ENCODE data around the gene RNASE12.
"Not testable (repeated sequence)": the region's sequence is repeated elsewhere in the genome, so short reads cannot be mapped to it uniquely, and the experiment has no call there.

RNASE12 gene

DNA sequence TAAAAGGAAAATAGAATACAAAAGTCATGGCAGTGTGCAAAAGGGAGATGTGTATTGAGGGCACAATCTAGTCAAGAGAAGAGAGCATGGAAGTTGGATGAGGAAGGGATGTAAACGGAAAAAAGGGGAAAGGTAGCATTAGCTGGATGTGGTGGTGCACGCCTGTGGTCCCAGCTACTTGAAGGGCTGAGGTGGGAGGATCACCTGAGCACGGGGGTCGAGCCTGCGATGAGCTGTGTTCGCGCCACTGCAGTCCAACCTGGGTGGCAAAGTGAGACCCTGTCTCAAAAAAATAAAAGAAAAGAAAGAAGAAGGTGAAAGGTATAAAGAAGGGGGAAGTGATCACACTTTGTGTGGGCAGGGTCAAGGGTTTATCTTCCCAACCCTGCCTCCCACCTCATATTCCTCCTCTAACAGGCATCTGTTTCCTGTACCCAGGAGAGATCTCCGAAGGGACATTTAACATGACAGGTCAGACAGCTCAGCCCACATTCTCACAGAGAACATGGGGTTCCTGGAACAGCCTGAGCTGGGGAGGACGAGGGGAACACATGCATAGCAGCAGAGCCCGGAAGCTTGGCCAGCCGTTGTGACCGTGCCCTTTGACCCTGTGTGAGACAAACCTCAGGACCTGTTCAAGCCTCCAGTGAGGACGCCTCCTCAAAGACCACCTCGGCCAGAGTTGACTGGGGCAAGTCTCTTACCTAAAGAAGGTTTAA lies 12.2 kb downstream of the RNASE12 start:
- DNase-seq = no peak

DNA sequence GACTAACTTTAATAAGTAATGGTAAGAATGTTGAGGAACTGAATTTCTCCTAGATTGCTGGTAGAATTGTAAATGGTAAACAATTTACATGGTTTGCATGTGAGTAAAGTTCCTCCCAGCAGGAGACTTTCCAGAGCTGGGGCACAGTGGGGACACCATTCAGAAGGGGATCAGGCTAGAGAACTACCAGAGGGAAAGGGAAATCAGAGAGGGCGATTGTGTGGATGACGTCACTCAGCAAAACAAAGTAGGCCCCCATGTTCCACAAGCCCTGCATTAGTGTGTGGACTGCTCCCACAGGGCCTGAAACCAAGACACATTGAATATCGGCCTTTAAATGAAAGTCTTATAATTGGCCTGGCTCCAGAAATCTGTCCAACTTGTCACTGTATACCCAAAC lies 12.9 kb downstream of the RNASE12 start:
- DNase-seq = no peak

DNA sequence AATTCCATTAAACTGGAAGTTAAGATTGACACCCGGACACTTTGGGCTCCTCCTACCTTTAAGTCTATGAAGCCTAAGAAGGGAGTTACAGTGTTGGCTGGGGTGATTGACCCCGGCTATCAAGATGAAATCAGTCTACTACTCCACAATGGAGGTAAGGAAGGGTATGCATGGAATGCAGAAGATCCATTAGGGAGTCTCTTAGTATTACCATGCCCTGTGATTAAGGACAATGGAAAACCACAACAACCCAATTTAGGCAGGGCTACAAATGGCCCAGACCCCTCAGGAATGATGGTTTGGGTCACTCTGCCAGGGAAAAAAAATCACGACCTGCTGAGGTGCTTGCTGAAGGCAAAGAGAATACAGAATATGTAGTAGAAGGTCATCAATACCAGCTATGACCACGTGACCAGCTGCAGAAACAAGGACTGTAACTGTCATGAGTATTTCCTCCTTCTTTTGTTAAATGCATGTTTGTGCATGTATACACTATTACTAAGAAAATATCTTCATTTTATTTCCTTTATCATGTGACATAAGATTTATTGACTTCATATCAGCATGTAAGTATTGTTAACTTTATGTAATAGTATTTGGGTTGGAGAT lies 18.7 kb downstream of the RNASE12 start:
- not testable (repeated sequence) for DNase-seq

DNA sequence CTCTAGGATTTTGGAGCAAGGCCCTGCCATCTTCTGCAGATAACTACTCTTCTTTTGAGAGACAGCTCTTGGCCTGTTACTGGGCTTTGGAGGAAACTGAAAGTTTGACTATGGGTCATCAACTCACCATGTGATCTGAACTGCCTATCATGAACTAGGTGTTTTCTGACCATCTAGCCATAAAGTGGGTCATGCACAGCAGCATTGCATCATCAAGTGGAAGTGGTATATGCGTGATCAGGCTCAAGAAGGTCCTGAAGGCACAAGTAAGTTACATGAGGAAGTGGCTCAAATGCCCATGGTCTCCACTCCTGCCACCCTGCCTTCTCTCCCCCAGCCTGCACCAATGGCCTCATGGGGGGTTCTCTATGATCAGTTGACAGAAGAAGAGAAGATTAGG lies 20.5 kb downstream of the RNASE12 start:
- DNase-seq = not testable (repeated sequence)

DNA sequence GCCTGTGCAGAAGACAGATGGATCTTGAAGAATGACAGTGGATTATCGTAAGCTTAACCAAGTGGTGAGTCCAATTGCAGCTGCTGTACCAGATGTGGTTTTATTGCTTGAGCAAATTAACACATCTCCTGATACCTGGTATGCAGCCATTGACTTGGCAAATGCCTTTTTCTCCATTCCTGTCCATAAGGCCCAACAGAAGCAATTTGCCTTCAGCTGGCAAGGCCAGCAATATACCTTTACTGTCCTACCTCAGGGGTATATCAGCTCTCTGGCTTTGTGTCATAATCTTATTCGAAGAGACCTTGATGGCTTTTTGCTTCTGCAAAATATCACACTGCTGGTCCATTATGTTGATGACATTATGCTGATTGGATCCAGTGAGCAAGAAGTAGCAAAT lies 21.3 kb downstream of the RNASE12 start:
- DNase-seq = not testable (repeated sequence)

DNA sequence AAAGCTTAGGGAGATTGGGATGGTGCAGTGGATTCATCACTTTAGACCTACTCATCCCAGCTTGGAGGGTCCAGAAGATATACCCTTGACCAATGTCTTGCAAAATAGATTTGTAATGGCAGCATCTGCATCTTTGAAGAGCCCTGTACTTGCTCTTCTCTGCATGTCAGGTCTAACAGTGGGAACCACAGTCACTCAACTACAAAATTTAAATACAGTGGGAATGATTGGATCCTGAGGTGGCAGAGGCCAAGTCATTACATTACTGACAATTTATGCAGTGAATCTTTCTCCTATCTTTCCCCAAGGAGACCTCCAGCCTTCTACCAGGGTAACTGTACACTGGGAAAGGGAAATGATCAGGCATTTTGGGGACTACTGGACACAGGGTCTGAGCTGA lies 22.1 kb downstream of the RNASE12 start:
- no peak for DNase-seq

DNA sequence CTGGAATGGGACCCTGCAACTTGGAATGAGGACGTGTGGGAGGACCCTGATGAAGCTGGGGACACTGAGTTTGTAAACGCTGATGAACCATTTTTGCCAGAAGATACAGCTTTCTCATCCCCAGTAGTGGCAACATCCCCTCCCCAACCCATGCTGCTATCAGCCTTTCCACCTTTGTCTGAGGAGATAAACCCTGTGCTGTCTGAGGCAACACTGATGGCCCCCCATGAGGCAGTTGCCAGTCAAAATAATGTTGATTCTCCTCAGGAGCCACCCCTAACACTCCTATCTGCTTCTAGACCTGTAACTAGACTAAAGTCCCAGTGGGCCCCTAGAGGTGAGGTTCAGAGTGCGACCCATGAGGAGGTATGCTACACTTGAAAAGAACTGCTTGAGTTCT lies 22.8 kb downstream of the RNASE12 start:
- no peak for DNase-seq

DNA sequence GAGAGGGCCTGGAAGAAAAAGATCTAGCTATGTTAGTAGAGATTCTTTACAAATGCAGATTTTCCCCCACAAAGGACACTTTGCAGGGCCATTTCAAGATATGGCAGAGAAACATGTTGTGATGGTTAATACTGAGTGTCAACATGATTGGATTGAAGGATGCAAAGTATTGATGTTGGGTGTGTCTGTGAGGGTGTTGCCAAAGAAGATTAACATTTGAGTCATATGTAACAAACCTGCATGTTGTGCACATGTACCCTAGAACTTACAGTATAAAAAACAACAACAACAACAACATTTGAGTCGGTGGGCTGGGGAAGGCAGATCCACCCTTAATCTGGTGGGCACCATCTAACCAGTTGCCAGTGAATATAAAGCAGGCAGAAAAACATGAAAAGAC lies 24.0 kb downstream of the RNASE12 start:
- DNase-seq = not testable (repeated sequence)

DNA sequence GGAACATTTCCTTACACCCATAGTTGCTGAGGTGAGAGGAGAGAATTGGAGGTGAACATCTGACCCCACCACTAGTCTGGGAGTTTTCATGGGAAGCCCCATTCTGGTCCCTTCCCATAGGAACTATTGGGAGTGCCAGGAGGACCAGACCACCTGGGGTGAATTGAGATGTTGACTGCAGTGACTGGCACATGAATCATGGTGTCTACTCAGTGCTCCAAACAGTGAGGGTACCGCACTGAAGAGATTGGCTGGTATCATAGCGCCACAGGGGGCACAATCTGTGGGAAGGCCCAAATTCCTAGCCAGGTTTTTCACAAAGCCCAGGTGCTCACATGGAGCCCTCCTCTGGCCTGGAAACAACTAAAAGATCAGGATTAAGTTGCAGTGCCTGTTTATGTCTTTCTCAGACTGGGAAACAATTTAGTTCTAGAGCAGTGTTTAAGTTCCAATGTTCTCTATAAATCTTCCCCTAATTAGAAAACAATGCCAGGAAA lies 26.6 kb downstream of the RNASE12 start:
- no peak for DNase-seq

DNA sequence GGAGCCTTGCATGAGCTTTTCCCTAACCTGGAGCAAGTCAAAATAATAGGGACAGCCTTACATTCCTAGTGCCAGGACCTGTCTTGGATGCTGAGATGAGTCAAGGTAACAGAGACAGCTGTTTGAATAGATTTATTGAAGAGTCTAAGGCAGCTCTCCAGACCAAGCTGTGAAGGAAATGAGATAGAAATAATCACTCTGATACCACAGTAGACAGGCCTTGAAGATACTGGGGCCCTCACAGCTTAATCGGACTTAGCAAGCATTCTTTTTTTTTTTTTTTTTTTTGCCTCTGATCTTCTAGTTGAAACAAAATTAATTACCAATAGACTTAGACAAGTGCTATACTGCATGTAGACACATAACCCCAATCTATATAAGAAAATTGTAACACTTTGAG lies 27.2 kb downstream of the RNASE12 start:
- no peak for DNase-seq

DNA sequence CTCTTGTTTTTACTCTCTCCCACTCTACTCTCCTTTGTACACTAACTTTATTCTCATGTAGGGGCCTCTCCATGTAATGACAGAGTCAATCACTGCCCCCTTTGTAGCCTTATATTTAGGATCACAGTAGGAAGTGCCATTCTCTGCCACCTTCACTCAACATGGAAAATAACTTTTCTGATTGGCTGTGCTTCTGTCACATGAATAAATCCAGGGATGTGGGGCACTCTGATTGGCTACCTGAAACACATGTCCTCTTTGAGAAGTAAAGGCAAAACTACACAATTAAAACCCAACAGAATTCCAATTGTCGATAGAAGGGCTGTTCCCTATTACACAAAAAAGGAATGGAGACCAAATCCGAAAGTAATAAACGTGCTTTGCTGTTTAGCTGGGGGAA lies 30.2 kb downstream of the RNASE12 start, which contains the start of gene RNASE9:
TSS of gene RNASE9 (minus strand) at position 87 of the 400 bp plus-strand sequence.
- DNase-seq = no peak

DNA sequence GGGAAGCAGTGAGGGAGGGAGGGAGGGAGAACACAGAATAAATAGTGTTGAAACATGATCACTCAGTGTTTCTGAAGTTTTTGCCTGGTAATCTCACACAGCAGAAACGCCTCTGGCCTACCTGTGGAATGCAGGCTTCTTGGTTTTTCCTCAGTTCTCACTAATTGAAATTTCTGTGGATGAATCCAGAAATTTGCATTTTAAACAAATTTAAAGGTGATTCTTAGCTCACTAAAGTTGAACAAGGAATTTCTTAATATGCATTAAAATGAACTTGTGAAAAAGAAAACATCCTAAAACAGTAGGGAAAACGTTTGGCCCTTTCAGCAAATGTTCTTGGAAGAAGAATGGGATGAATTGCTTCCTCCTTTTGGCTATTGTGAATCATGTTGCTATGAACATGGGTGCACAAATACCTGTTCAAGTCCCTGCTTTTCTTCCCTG lies 31.7 kb downstream of the RNASE12 start:
- DNase-seq = no peak

DNA sequence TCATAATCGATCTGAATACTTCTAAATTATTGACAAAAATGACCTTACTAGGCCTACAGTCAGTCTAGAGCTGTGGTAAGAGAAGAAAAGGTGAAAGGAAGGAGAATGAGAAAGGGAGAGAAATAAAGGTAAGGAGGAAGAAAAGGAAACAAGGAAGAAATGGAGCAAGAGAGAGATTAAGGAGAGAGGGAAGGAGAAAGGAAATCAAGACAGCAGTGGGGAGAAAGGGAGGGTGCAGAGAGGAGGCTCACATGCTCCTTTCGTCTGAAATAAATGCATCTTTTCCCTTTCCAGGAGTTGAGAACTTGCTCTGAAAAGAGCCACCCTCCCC lies 34.0 kb downstream of the RNASE12 start:
- no peak for DNase-seq

DNA sequence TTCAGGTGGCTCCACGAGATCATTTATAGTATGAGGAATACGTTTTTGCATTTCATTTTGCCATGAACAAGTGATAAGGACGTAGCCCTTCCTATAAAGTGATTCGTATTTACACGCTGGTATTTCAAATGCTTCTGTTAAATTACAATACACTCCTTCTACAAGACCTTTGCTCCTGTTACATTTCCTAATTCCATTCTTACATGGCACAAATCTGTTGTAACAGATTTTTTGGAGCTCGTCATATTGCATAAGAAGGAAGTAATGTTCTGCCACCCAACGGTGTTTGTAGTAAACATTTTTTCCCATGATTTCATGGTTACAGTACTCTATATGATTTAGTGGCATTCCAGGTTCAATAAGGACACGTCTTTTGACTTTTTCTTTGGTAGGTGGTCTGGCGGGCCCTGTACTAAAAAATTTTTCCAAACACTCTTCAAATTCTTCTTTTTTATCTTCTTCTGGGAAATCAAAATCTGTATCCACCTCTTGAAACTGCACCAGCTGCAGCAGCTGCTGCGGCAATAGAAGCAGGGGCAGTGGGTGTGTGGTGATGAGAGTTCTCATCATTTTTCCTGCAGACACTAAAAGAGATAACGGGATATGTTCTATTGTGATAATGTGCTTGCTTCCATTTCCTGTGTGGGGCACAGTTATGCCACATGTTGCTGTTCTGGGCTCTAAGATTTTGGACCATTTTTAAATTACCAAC lies 34.5 kb downstream of the RNASE12 start:
- DNase-seq = no peak

DNA sequence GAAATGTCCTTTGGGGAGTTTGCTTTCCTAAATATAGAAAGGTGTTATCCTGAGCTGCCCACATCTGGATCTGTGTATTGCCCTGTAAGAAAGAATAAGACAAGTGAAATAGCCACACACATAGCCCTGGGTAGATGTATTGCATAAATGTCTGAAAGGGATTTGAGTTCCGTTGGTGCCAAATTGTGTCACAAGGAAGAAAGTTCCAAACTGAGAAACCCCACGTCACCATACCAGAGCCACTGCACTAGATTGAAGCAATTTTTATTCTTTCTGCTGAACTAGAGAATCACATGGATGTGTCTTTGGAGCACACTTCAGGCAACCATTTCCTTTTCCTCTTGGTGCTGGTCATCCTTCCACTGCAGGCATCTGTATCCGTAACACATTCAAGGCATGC lies 35.3 kb downstream of the RNASE12 start:
- DNase-seq = no peak

DNA sequence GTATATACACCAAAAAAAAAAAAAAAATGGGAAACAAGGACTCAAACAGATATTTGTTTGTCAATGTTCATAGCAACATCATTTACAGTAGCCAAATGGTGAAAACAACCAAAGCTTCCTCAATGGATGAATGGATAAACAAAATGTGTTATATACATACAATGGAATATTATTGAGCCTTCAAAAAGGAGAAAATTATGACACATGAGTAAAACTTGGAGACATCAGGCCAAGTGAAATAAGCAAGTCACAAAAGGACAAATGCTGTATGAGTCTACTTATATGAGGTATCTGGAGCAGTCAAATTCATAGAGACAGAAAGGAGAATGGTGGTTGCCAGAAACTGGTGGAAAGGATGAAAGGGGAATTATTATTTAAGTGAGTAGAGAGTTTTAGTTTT lies 38.2 kb downstream of the RNASE12 start:
- DNase-seq = no peak

DNA sequence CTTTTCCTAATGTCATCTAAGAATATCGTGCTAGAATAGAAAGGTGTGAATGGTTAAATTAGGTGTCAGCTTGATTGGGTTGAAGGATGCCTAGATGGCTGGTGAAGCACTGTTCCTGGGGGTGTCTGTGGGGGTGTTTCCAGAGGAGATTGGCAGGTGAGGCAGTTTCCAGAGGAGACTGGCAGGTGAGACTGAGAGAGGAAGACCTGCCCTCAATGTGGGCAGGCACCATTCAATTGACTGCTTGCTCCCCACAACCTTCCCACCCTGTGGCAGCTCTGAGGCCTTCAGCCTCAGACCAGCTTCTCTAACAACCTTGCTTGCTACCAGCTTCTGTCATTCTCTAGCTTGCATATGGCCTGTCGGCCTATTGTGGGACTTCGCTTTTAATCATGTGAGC lies 39.6 kb downstream of the RNASE12 start:
- no peak for DNase-seq

DNA sequence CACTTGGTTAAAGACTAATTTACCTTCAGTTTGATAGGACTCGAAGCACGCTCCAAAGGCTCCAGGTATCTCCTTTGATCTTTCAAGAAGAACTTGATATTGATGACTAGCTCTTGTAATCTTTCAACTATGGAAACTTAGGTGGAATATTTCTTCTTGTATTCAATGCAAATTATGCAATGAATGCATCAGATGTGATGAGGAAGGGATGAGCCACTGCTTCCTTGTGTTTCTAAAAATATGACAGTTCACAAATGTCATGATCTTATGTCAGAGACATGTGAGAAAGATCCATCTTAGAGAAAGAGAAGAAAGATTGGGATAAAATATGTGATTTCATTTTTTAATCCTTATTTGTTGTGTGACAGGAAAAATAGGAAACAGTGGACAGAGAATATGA lies 40.2 kb downstream of the RNASE12 start:
- no peak for DNase-seq

DNA sequence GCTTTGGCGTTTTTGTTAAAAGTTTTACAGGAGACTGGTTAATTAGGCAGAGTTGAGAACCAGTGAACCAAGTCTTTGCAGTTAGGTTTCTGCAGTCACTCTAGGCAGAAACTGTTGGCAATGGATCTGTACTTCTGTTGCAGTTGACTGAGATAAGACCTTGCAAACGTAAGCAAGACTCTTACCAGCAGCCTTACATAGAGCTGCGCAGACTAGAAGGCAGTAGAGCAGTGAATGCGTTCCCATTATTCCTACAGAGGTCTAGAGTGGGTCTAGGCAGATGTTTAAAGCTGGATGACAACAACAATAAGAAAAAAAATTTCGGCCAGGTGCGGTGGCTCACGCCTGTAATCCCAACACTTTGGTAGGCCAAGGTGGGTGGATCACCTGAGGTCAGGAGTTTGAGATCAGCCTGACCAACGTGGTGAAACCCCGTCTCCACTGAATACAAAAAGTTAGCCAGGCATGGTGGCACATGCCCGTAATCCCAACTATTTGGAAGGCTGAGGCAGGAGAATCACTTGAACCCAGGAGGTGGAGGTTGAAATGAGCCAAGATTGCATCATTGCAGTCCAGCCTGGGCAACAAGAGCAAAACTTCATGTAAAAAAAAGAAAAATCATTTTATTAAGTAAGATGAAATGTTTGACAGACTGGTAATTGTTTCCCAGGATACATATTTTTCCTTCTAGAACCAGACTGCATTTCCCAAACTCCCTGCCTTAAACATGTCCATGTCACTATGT lies 42.6 kb downstream of the RNASE12 start:
- DNase-seq = no peak

DNA sequence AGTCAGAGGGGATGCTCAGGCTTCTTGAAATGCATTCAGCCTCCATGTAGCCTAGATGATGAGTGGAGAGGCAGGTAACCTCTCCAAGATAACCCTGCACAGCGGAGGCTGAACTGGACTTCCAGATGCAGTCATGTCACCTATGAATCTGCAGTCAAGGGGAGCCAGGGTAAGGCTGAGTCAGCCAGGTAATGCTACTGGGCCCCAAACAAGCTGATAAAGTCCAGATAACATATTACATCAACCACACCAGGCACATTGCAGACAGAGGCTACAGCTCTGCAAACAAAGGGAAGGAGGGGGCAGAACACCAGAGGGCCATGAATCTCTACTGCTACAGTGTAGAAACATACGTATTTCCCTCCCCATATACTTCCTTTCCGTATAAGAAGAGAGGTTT lies 44.3 kb downstream of the RNASE12 start:
- DNase-seq = no peak
